IPS-11a (cell line): ENCODE data around the gene C1QTNF12.

Source experiments
- H3K4me3 ChIP-seq: one replicate; pipeline ENCODE4 v1.5.1; 2013; ENCODE audit warnings: low read depth, low read length, control low read depth

C1QTNF12 gene

GRCh38 chr1:1215080-1215676 lies 31.3 kb downstream of the C1QTNF12 start:
- H3K4me3 ChIP-seq = no peak overlapping the region

- no peak within 1 kb of the TSS for H3K4me3 ChIP-seq
Observed at GRCh38 chr1:1213345-1214265, 32.9 kb downstream of the C1QTNF12 start, which contains the start of gene TNFRSF4. Gene TNFRSF4 (minus strand): TSS chr1:1214153. CDS start chr1:1214127, 26 bp downstream.

GRCh38 chr1:1212780-1213344 lies 33.7 kb downstream of the C1QTNF12 start:
- H3K4me3 ChIP-seq = no peak overlapping the region

- H3K4me3 ChIP-seq = no peak overlapping the region
Observed at GRCh38 chr1:1211541-1212441, 34.7 kb downstream of the C1QTNF12 start.

GRCh38 chr1:1210726-1211540 lies 35.6 kb downstream of the C1QTNF12 start:
- H3K4me3 ChIP-seq = no peak overlapping the region

GRCh38 chr1:1208713-1209433 lies 37.6 kb downstream of the C1QTNF12 start:
- H3K4me3 ChIP-seq = no peak overlapping the region

GRCh38 chr1:1207571-1207892 lies 39.0 kb downstream of the C1QTNF12 start:
- H3K4me3 ChIP-seq = no peak overlapping the region

GRCh38 chr1:1206966-1207531 lies 39.5 kb downstream of the C1QTNF12 start:
- no peak overlapping the region for H3K4me3 ChIP-seq

GRCh38 chr1:1206376-1206965 lies 40.1 kb downstream of the C1QTNF12 start, which contains the start of gene TNFRSF18:
Gene TNFRSF18 (minus strand): TSS chr1:1206592. CDS start chr1:1206571, 21 bp downstream.
- H3K4me3 ChIP-seq = peak within 1 kb of the TSS; percentile 1

GRCh38 chr1:1205769-1206375 lies 40.6 kb downstream of the C1QTNF12 start:
- no peak overlapping the region for H3K4me3 ChIP-seq

GRCh38 chr1:1204998-1205768 lies 41.3 kb downstream of the C1QTNF12 start:
- no peak overlapping the region for H3K4me3 ChIP-seq

GRCh38 chr1:1204425-1204920 lies 42.0 kb downstream of the C1QTNF12 start:
- H3K4me3 ChIP-seq = no peak overlapping the region

- H3K4me3 ChIP-seq = no peak overlapping the region
Observed at GRCh38 chr1:1203561-1204424, 42.7 kb downstream of the C1QTNF12 start.

GRCh38 chr1:1202831-1203560 lies 43.5 kb downstream of the C1QTNF12 start:
- H3K4me3 ChIP-seq = no peak overlapping the region
